ENCODE data around the gene ARHGAP30.
A peak's percentile ranks its signal among the peaks of the same experiment; 100 is the strongest.

Gene ARHGAP30

DNA sequence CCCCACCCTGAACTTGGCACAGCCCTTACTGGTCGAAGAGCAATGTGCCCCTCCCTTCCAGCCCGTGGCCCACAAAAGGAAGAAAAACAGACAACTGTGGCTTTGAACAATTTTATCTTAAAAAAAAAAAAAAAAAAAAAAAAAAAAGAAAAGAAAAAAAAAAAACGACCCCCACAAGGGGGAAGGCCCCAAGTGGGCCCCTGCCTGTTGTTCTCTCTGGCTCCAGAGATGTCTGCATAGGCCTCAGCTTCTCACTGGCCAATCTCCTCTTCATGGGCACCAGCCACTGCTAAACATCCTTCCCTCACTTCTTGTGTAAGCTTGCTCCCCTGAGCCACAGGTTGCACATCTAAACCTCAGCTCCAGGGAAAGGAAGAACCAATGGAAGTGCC lies 30.5 kb downstream of the ARHGAP30 start:
- no CpG with 5 or more reads among the region's 3 CpGs for WGBS (ENCODE audit: extremely low coverage, insufficient coverage, low lambda C conversion rate)
- H2BK5ac ChIP-seq (ENCODE audit: low read length) = no peak overlapping the region
- no peak overlapping the region for H4K5ac ChIP-seq (ENCODE audit: low read length)
- no peak overlapping the region for H2BK15ac ChIP-seq (replicated peaks; ENCODE audit: low read depth)
- peak overlapping the region; percentile 38 for H3K4me2 ChIP-seq (ENCODE audit: low read length)
- peak overlapping the region; percentile 60 for H3K56ac ChIP-seq (ENCODE audit: low read length)
- peaks cover 6% of the 10 kb centered on the region for H3K79me2 ChIP-seq (ENCODE audit: control insufficient read depth, insufficient read depth, low read length)
- H3K36me3 ChIP-seq (ENCODE audit: control insufficient read depth, insufficient read depth, low read length) = peaks cover 22% of the 10 kb centered on the region
- H3K4me3 ChIP-seq (ENCODE audit: low read length) = no peak overlapping the region
- peaks cover 11% of the 10 kb centered on the region for H3K79me1 ChIP-seq (ENCODE audit: low read length)
- H3K4ac ChIP-seq (ENCODE audit: low read depth, low read length) = no peak overlapping the region
- DNase-seq = no peak
- no peak overlapping the region for H4K8ac ChIP-seq (ENCODE audit: low read depth, low read length)
- no peak overlapping the region for H2AK5ac ChIP-seq (ENCODE audit: low read length)
- no peak overlapping the region for H3K9ac ChIP-seq (ENCODE audit: low read length)
- H3K27ac ChIP-seq (ENCODE audit: low read depth, low read length) = no peak overlapping the region
- no peak overlapping the region for H3K18ac ChIP-seq (ENCODE audit: low read length)
- H3K23ac ChIP-seq (ENCODE audit: low read length) = no peak overlapping the region
- no peak overlapping the region for H2BK120ac ChIP-seq (ENCODE audit: low read depth, low read length)
- H3K27me3 ChIP-seq (ENCODE audit: insufficient read depth, low read length, poor library complexity) = no peaks in the 10 kb centered on the region
- peaks cover 4% of the 10 kb centered on the region for H3K4me1 ChIP-seq (ENCODE audit: control insufficient read depth, low read depth, low read length)

DNA sequence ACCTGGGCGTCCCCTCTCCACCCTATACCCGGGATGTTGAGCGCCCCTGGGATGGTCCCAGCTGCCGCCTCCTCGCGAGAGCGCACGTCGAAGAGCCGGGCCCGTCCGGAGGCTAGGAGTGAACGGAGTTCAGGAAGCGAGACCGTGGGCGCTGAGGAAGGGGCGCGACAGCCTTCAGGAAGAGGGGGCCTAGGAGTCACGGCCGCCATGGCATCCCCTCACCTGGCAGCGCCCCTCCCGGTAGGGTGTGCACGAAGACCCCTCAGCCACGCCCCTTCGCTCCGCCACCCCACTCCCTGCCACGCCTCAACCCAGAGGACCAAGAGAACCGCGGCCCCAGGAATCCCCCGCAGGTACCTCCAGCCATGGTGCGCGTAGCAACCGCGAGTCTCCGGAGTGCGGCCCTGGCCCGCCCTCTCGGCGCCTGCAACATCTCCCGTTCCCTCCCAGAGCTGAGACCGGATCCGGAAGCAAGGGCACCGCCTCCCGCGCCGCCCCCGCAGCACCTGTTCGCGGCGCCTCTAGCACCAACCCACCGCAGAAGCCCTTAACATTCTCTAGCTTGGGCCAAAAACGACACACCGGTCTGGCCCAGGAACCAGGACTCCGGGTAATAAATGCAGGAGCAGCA lies 31.1 kb downstream of the ARHGAP30 start, which contains the start of gene TSTD1:
Gene TSTD1, minus strand, starts transcription at position 442 of the 631 bp plus-strand sequence. Its CDS starts 75 bp downstream, at position 367.
- Histone ChIP-seq H3K27ac (ENCODE audit: low read depth, low read length) (peak within 1 kb of the TSS; percentile 5), H2BK120ac (ENCODE audit: low read depth, low read length) (no peak within 1 kb of the TSS), H3K4me1 (ENCODE audit: control insufficient read depth, low read depth, low read length) (peaks cover 3% of the 10 kb centered on the region), H3K4ac (ENCODE audit: low read depth, low read length) (no peak within 1 kb of the TSS), H2AK5ac (ENCODE audit: low read length) (no peak within 1 kb of the TSS), H3K79me2 (ENCODE audit: control insufficient read depth, insufficient read depth, low read length) (peaks cover 5% of the 10 kb centered on the region), H3K18ac (ENCODE audit: low read length) (no peak within 1 kb of the TSS), H3K23ac (ENCODE audit: low read length) (peak within 1 kb of the TSS; percentile 66), H3K36me3 (ENCODE audit: control insufficient read depth, insufficient read depth, low read length) (peaks cover 22% of the 10 kb centered on the region), H2BK15ac (replicated peaks; ENCODE audit: low read depth) (no peak within 1 kb of the TSS), H3K27me3 (ENCODE audit: insufficient read depth, low read length, poor library complexity) (no peaks in the 10 kb centered on the region), H3K79me1 (ENCODE audit: low read length) (peaks cover 10% of the 10 kb centered on the region), H3K9ac (ENCODE audit: low read length) (peak within 1 kb of the TSS; percentile 80), H4K5ac (ENCODE audit: low read length) (no peak within 1 kb of the TSS), H4K8ac (ENCODE audit: low read depth, low read length) (no peak within 1 kb of the TSS), H3K4me3 (ENCODE audit: low read length) (peak within 1 kb of the TSS; percentile 86), H3K56ac (ENCODE audit: low read length) (peak within 1 kb of the TSS; percentile 92), H3K4me2 (ENCODE audit: low read length) (peak within 1 kb of the TSS; percentile 94), H2BK5ac (ENCODE audit: low read length) (no peak within 1 kb of the TSS)
- peak; percentile 86 for DNase-seq
- no CpG with 5 or more reads among the region's 54 CpGs for WGBS (ENCODE audit: extremely low coverage, insufficient coverage, low lambda C conversion rate)

DNA sequence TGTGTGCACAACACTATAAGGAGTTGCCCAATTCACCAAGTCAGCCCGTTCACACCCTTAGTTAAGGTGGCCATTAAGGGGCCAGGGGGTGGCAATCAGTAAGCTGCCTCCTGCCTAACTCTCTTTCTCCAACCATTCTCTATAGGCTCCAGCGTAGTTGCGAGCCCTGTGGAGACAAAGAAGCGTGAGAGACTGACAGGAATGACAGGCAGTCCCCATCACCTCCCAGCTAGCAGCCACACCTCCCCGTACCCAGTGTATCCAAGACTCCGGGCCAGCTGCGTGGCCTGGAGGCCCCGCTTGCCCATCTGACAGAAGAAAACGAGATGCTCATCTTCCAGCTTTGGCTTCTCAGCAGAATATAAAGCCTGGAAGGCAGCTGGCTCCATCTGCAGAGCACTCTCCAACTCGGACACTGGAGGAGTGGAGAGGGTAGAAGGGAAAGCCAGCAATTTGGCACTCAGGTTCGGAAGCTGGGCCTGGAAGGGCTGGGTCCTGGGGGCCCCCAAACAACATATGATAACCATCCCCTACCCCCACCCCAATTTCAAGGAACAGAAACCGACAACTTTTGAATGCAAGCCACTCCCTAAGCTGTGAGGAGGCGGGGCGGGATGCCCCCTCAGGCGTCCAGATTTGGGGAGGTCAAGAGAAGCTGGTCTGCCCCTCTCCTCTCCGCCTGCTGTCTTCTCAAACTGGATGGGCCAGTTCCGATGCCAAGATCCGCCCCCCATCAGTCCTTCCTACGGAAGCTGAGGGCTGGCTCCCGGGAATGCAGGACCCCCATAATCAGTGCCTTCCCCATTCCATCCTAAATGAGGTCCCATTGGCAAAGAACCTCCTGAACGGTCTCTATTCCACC lies 31.8 kb downstream of the ARHGAP30 start:
- H3K18ac ChIP-seq (ENCODE audit: low read length) = no peak overlapping the region
- H3K36me3 ChIP-seq (ENCODE audit: control insufficient read depth, insufficient read depth, low read length) = peaks cover 18% of the 10 kb centered on the region
- WGBS (ENCODE audit: extremely low coverage, insufficient coverage, low lambda C conversion rate) = no CpG with 5 or more reads among the region's 21 CpGs
- H3K4me1 ChIP-seq (ENCODE audit: control insufficient read depth, low read depth, low read length) = peaks cover 3% of the 10 kb centered on the region
- H3K79me2 ChIP-seq (ENCODE audit: control insufficient read depth, insufficient read depth, low read length) = peaks cover 1% of the 10 kb centered on the region
- peaks cover 6% of the 10 kb centered on the region for H3K79me1 ChIP-seq (ENCODE audit: low read length)
- peak overlapping the region; percentile 86 for H3K4me3 ChIP-seq (ENCODE audit: low read length)
- H3K9ac ChIP-seq (ENCODE audit: low read length) = peak overlapping the region; percentile 80
- H3K56ac ChIP-seq (ENCODE audit: low read length) = peak overlapping the region; percentile 92
- peak overlapping the region; percentile 94 for H3K4me2 ChIP-seq (ENCODE audit: low read length)
- H2AK5ac ChIP-seq (ENCODE audit: low read length) = no peak overlapping the region
- no peak overlapping the region for H4K5ac ChIP-seq (ENCODE audit: low read length)
- no peak overlapping the region for H2BK15ac ChIP-seq (replicated peaks; ENCODE audit: low read depth)
- H3K27ac ChIP-seq (ENCODE audit: low read depth, low read length) = no peak overlapping the region
- H3K4ac ChIP-seq (ENCODE audit: low read depth, low read length) = no peak overlapping the region
- DNase-seq = peak; percentile 50
- peak overlapping the region; percentile 66 for H3K23ac ChIP-seq (ENCODE audit: low read length)
- H4K8ac ChIP-seq (ENCODE audit: low read depth, low read length) = no peak overlapping the region
- no peak overlapping the region for H2BK5ac ChIP-seq (ENCODE audit: low read length)
- H2BK120ac ChIP-seq (ENCODE audit: low read depth, low read length) = no peak overlapping the region
- H3K27me3 ChIP-seq (ENCODE audit: insufficient read depth, low read length, poor library complexity) = no peaks in the 10 kb centered on the region

DNA sequence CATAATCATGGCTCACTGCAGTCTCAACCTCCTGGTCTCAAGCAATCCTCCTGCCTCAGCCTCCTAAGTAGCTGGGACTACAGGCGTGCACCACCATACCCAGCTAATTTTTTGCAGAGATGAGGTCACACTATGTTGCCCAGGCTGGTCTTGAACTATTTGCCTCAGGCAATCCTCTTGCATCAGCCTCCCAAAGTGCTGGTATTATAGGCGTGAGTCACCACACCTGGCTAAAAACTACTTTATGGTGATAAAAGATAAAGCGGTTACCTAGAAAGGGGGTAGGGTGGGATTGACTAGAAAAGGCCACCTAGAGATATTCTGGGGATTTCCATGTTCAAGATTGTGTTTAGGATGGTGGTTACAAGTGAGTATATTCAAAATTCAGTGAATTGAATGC lies 35.9 kb downstream of the ARHGAP30 start:
- Histone ChIP-seq H3K27me3 (ENCODE audit: insufficient read depth, low read length, poor library complexity) (no peaks in the 10 kb centered on the region), H3K79me2 (ENCODE audit: control insufficient read depth, insufficient read depth, low read length) (peaks cover 1% of the 10 kb centered on the region), H3K23ac (ENCODE audit: low read length) (no peak overlapping the region), H2BK15ac (replicated peaks; ENCODE audit: low read depth) (no peak overlapping the region), H2BK120ac (ENCODE audit: low read depth, low read length) (no peak overlapping the region), H3K4me1 (ENCODE audit: control insufficient read depth, low read depth, low read length) (peaks cover 3% of the 10 kb centered on the region), H3K79me1 (ENCODE audit: low read length) (peaks cover 3% of the 10 kb centered on the region), H3K56ac (ENCODE audit: low read length) (no peak overlapping the region), H3K36me3 (ENCODE audit: control insufficient read depth, insufficient read depth, low read length) (no peaks in the 10 kb centered on the region), H3K4ac (ENCODE audit: low read depth, low read length) (no peak overlapping the region), H4K8ac (ENCODE audit: low read depth, low read length) (no peak overlapping the region), H2AK5ac (ENCODE audit: low read length) (no peak overlapping the region), H3K4me2 (ENCODE audit: low read length) (no peak overlapping the region), H3K4me3 (ENCODE audit: low read length) (no peak overlapping the region), H3K18ac (ENCODE audit: low read length) (no peak overlapping the region), H4K5ac (ENCODE audit: low read length) (no peak overlapping the region), H3K27ac (ENCODE audit: low read depth, low read length) (no peak overlapping the region), H3K9ac (ENCODE audit: low read length) (no peak overlapping the region), H2BK5ac (ENCODE audit: low read length) (no peak overlapping the region)
- WGBS (ENCODE audit: extremely low coverage, insufficient coverage, low lambda C conversion rate) = no CpG with 5 or more reads among the region's 3 CpGs
- DNase-seq = peak; percentile 68

DNA sequence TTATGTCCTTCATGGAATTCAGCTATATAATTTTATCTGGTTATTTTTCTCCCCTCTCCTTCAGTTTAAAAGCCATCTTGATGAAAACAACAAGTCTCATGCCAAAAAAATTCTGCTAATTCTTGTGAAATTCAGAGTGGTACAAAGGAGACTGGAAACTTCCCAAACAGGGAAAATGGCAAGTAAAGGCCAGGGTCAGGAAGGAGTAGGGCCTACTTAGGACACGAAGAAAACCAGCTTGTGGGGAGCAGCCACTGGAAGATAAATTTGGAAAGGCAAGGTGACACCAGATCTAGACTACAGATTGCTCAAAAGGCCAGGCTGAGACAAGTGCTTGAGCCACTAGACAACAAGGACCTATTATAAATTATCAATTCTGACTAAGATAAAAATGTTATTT lies 37.3 kb downstream of the ARHGAP30 start:
- H2BK5ac ChIP-seq (ENCODE audit: low read length) = no peak overlapping the region
- no peak overlapping the region for H3K9ac ChIP-seq (ENCODE audit: low read length)
- H3K4me1 ChIP-seq (ENCODE audit: control insufficient read depth, low read depth, low read length) = no peaks in the 10 kb centered on the region
- H3K4me3 ChIP-seq (ENCODE audit: low read length) = no peak overlapping the region
- no peak overlapping the region for H2AK5ac ChIP-seq (ENCODE audit: low read length)
- no peak overlapping the region for H2BK120ac ChIP-seq (ENCODE audit: low read depth, low read length)
- H3K36me3 ChIP-seq (ENCODE audit: control insufficient read depth, insufficient read depth, low read length) = no peaks in the 10 kb centered on the region
- H3K4ac ChIP-seq (ENCODE audit: low read depth, low read length) = no peak overlapping the region
- DNase-seq = no peak
- H3K79me2 ChIP-seq (ENCODE audit: control insufficient read depth, insufficient read depth, low read length) = peaks cover 1% of the 10 kb centered on the region
- H3K4me2 ChIP-seq (ENCODE audit: low read length) = no peak overlapping the region
- WGBS (ENCODE audit: extremely low coverage, insufficient coverage, low lambda C conversion rate) = no CpG with 5 or more reads among the region's 1 CpG
- H3K18ac ChIP-seq (ENCODE audit: low read length) = no peak overlapping the region
- no peaks in the 10 kb centered on the region for H3K27me3 ChIP-seq (ENCODE audit: insufficient read depth, low read length, poor library complexity)
- no peak overlapping the region for H4K8ac ChIP-seq (ENCODE audit: low read depth, low read length)
- no peak overlapping the region for H2BK15ac ChIP-seq (replicated peaks; ENCODE audit: low read depth)
- H4K5ac ChIP-seq (ENCODE audit: low read length) = no peak overlapping the region
- H3K79me1 ChIP-seq (ENCODE audit: low read length) = peaks cover 2% of the 10 kb centered on the region
- no peak overlapping the region for H3K23ac ChIP-seq (ENCODE audit: low read length)
- no peak overlapping the region for H3K27ac ChIP-seq (ENCODE audit: low read depth, low read length)
- no peak overlapping the region for H3K56ac ChIP-seq (ENCODE audit: low read length)
